GM18499 (cell line): ENCODE data around the gene MEF2D.

ENCODE experiments used
- ATAC-seq: cut with Tn5 transposase; IDR thresholded peaks from one replicate; pipeline ENCODE4 v1.9.1; 2021; ENCODE audit warnings: moderate number of reproducible peaks; ENCODE audit not compliant: insufficient read depth, unreplicated experiment

MEF2D gene

GRCh38 chr1:156525071-156525501 is 24.5 kb upstream of the MEF2D start:
- no peak for ATAC-seq

DNA sequence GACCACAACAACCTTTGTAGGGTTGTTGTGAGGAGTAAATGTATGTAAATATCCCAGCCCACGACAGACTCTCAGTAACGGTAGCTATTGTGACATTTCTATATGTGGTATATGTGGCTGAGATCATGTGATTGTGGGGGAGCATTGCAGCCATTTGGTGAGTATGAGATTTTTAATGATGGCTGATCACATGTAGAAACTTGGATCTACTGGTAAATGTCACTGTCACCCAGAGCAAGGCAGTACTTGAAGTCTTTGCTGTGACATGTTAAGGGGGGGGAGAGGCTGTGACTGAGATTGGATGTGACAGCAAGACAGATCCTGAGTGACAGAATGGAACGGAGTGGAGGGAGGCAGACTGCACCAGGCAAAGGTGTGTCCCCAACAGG is 23.9 kb upstream of the MEF2D start:
- ATAC-seq = no peak

- ATAC-seq = no peak
Measured at GRCh38 chr1:156523801-156524480, 23.4 kb upstream of the MEF2D start.

GRCh38 chr1:156522443-156522970 is 21.9 kb upstream of the MEF2D start:
- no peak for ATAC-seq

GRCh38 chr1:156517748-156518147 is 17.2 kb upstream of the MEF2D start:
- ATAC-seq = no peak

- no peak for ATAC-seq
Measured at GRCh38 chr1:156516821-156517220, 16.2 kb upstream of the MEF2D start.

- no peak for ATAC-seq
Measured at GRCh38 chr1:156515956-156516355, 15.4 kb upstream of the MEF2D start.

DNA sequence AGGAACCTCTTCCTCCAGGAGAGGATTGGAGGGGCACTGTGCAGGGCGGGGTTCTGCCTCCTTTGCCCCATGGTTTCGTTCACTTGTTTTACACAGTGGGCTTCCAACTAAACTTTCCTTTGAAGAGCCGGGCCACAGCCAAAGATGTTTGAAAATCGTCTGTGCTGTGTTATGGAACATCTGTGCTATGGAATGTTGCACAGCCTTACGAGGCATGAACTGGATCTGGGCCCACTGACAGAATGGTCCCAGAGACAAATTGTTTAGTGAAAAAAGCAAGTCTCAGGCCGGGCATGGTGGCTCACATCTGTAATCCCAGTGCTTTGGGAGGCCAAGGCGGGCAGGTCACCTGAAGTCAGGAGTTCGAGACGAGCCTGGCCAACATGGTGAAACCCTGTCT is 12.6 kb upstream of the MEF2D start:
- no peak for ATAC-seq

DNA sequence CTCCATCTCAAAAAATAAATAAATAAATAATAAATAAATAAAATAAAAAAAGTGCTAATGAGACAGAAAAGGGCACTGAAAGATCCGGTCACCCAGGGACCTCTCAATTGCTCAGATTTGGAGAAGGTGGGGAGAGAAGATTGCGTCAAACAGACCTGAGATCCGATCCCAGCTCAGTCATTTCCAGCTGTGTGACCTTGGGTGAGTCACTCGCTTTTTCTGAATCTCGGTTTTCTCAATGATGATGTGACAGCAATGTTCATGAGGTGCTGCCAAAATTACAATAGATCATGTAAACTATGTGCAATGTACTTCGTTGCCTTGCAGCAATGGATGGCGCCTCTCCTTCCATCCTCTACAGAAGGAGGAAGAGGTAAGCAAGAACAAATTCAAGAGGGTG is 11.1 kb upstream of the MEF2D start:
- no peak for ATAC-seq

- ATAC-seq = no peak
Measured at GRCh38 chr1:156510709-156511108, 10.1 kb upstream of the MEF2D start.

DNA sequence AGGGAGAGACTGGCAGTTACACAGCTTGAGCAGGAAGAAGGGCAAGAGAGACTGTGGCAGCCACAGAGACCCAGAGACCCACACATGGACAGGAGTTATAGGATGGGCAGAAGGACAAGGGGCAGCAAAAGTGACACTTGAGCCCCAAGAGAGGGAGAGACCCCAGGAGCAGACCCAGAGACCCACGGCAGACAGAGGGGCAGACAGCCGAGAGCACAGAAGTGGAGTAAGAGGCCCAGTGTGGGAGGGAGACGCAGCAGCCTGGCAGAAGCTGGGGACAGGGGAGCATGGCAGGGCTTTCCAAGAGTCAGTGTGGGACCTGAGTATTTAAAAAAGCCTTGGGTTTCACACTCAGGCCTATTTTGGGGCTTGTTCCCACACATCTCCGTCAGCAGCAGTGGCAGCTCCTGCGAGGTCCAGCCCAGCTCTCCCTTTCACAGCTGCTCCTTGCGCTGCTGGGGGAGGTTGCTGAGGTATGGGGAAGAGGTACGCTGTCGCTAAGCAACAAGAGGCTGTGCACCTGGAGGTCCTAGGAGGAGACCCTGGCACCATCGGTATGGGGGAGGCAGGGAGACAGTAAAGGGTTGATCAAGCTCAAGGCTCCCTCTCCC is 9.0 kb upstream of the MEF2D start:
- ATAC-seq = no peak

DNA sequence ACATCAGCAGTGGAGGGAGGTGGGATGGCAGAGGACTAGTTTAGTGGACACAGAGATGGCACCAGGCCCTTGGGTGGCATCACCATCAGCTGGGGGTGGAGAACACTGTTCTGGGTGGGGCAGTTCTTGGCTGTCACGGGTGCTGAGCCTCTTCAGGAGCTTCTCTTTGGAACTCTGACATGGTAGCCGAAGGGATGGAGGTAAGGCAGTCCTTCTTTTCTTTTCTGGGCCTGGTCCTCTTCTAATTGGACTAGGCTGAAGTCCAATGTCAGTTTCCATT is 8.3 kb upstream of the MEF2D start:
- no peak for ATAC-seq

- no peak for ATAC-seq
Measured at GRCh38 chr1:156508205-156508954, 7.8 kb upstream of the MEF2D start.

DNA sequence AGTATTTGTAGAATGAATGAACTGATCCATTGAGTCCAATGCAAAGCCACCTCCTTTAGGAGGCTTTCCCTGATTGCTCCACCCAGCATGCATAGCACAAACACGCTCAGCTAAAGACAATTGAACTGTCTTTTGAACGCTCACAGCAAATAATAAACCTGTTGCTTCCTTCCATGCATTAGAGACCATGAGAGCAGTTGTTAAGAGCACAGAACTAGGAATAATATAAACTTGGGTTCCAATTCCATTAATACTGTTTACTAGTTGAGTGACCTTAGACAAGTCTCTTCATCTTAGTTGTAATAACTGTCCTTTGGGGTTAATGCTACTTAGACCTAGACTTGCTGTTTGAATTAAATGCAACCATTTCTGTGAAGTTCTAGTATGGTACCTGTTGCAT is 5.9 kb upstream of the MEF2D start:
- no peak for ATAC-seq

DNA sequence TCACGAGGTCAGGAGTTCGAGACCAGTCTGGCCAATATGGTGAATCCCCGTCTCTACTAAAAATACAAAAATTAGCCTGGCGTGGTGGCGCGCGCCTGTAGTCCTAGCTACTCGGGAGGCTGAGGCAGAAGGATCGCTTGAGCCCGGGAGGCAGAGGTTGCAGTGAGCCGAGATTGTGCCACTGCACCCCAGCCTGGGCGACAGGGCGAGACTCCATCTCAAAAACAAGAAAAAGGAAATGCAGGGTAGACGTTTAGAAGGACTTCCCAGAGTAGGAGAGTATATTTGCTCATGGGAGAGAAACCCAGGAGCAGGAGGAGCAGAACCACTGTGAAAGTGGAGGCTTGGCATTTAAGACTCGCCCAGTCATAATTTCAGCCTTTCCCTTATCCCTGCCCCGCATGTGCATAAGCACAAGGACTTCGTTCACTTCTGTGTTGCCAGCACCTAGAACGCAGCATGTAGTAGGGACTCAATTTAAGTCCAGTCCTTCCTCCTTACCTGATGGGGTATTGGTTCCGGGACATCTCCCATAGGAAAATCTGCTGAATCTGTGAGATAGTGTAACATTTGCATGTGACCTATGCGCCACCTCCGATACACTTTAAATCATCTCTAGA is 5.2 kb upstream of the MEF2D start:
- no peak for ATAC-seq

DNA sequence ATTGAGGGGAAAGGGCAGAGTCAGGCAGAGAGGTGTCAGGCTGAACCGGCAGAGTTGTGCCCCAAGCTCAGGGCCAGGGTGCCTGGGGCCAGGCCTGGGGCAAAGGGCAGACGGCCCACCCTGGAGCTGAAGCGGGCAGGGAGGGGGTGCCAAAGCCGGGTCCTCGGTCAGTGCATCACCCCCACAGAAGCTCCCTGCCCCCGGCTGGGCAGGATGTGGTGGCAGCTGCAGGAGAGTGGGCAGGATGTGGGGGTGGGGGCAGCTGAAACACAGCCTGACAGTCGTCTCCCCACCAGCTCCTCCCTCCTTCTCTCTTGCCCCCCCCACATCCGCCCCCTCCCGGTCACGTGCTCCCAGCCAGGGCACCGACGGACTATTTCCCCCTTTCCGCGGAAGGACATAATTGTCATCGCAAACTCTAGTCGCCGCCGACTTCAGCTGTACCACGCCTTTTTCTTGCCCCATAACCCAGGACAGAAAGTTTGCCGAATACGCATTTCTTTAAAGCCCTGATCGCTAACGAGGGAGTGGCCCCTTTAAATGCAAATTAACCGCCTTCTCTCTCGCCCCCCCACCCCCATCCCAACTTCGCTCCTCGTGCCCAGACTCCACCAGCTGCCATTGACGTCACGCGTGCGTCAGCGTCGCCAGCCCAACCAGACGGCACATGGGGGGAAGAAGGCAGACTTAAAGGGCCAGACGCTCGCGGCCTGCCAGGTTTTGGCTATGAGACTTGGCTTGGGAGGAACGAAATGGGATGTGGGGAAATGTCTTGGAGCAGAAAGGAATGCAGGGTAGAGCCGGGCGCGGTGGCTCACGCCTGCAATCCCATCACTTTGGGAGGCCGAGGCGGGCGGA is 4.5 kb upstream of the MEF2D start:
- no peak for ATAC-seq

- no peak for ATAC-seq
Measured at GRCh38 chr1:156504438-156504813, 3.9 kb upstream of the MEF2D start.

GRCh38 chr1:156503698-156504437 is 3.3 kb upstream of the MEF2D start:
- no peak for ATAC-seq

GRCh38 chr1:156502894-156503697 is 2.5 kb upstream of the MEF2D start:
- ATAC-seq = no peak
